Sigmoid colon (tissue), 7 donors: ENCODE results near the gene TSPAN18. TPM values are rescaled to one million over a fixed set of nuclear protein-coding genes. Genes with fewer than 3 reads are reported as not detected.

Experiments used
- DNase-seq: peaks from one replicate; pipeline ENCODE4 v3.0.0-alpha.2; 2019
- H3K27ac ChIP-seq, 4 donors: fragments of 200-600 bp; sonication (generic); one replicate each; pipeline ENCODE4 v1.5.1; 2016 to 2019; ENCODE audit warnings: mild to moderate bottlenecking in 1 of 4
- H3K27me3 ChIP-seq, 3 donors: fragments of 200-600 bp; sonication (generic); one replicate each; pipeline ENCODE4 v1.5.1; 2019; ENCODE audit warnings: mild to moderate bottlenecking in 1 of 3
- H3K36me3 ChIP-seq, 4 donors: fragments of 200-600 bp; sonication (generic); one replicate each; pipeline ENCODE4 v1.5.1; 2016 to 2019
- H3K4me1 ChIP-seq, 4 donors: fragments of 200-600 bp; sonication (generic); one replicate each; pipeline ENCODE4 v1.5.1; 2017 to 2019
- H3K4me3 ChIP-seq, 4 donors: fragments of 200-600 bp; sonication (generic); one replicate each; pipeline ENCODE4 v1.5.1; 2017 to 2019; ENCODE audit warnings: mild to moderate bottlenecking in 2 of 4, moderate library complexity in 1 of 4
- H3K9me3 ChIP-seq, 4 donors: fragments of 200-600 bp in 3 of 4; sonication (generic) in 3 of 4; one replicate each; pipeline versions ENCODE4 v1.5.1 to v1.6.1; 2013 to 2019
- CTCF ChIP-seq, 4 experiments: fragments of 450-650 bp in 3 of 4; fragments of 200-600 bp in 1 of 4; IDR thresholded peaks; one replicate each; pipeline ENCODE4 v1.5.1; 2016 to 2019; ENCODE audit warnings: antibody characterized with exemption in 4 of 4, mild to moderate bottlenecking in 3 of 4, moderate library complexity in 2 of 4
- EP300 ChIP-seq, 4 donors: sonication (generic); formaldehyde crosslinking; IDR thresholded peaks; one replicate each; pipeline ENCODE4 v1.6.1; 2017; ENCODE audit warnings: antibody characterized with exemption in 4 of 4
- POLR2A ChIP-seq, 2 donors: fragments of 450-650 bp; IDR thresholded peaks; one replicate each; pipeline ENCODE4 v1.6.1; 2016; ENCODE audit warnings: antibody characterized with exemption in 2 of 2, mild to moderate bottlenecking in 2 of 2, moderate library complexity in 2 of 2
- POLR2AphosphoS5 ChIP-seq, 4 donors: sonication (generic); formaldehyde crosslinking; IDR thresholded peaks; one replicate each; pipeline ENCODE4 v1.6.1; 2017; ENCODE audit warnings: antibody characterized with exemption in 4 of 4
- WGBS, 2 donors: extraction: QIAGEN DNeasy Blood & Tissue Kit; methylation state at CpG; one replicate each; pipeline ENCODE4 v1.1.7; 2013; 5-methylcytosine and 5-hydroxymethylcytosine counted together
- intact Hi-C: fragments of 100-400 bp; cut with DNase I; formaldehyde crosslinking; loops from one replicate; pipeline ENCODE4 v1.15.1; 2023
- polyA plus RNA-seq, 3 donors: library from polyadenylated mRNA; stranded (reverse); fragments of 200-250 nt; gene quantifications; one replicate each; pipeline ENCODE4 v1.2.3, GENCODE V29; 2013
- total RNA-seq, 4 donors: library from RNA; depleted of rRNA; stranded (reverse); fragments of >200 nt; gene quantifications; one replicate each; pipeline ENCODE4 v1.1.0, GENCODE V29; 2016
- donor health status: healthy with polysubstance abuse.
- donor health status: Bipolar disorder and iron deficiency.
- donor health status: healthy.

Gene TSPAN18
- total and polyA plus RNA-seq, 7 donors, result 0.23 to 75.3 (median 13.8) TPM

DNA sequence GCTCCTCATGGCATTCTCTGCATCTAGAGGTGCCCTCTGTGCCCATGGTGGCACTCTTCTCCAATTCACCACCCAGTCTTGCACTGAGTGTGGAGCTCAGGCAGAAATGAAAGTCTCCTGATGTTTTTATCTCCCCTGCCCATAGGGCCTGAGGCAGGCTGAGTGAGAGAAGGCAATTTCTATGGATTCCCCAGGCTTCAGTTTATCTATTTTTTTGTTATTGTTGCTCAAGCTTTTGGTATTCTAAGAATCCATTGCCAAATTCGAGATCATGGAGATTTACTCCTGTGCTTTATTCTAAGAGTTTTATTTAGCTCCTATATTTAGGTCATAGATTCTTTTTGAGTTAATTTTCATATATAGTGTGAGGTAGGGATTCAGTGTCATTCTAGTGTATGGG is 40.7 kb downstream of the TSPAN18 start:
- Histone ChIP-seq H3K4me1 (peaks cover 0 to 66% (median 53%) of the 10 kb centered on the region in 4 donors), H3K36me3 (peaks cover 0 to 10% (median 0%) of the 10 kb centered on the region in 4 donors), H3K4me3 (no peak overlapping the region), H3K27ac (peak overlapping the region; percentile 82 to 91 (median 86)), H3K27me3 (no peaks in the 10 kb centered on the region), H3K9me3 (no peaks in the 10 kb centered on the region)
- WGBS, 2 donors, result 79 to 82% methylated on average over 1 of the region's 1 CpG
- intact Hi-C loops, result no loop called here
- no peak for DNase-seq
- no peak for TF ChIP-seq CTCF (IDR thresholded peaks at IDR 0.05)
- TF ChIP-seq POLR2AphosphoS5 (IDR thresholded peaks at IDR 0.05), result no peak
- no peak for TF ChIP-seq POLR2A (IDR thresholded peaks at IDR 0.05)
- no peak for TF ChIP-seq EP300 (IDR thresholded peaks at IDR 0.05)

DNA sequence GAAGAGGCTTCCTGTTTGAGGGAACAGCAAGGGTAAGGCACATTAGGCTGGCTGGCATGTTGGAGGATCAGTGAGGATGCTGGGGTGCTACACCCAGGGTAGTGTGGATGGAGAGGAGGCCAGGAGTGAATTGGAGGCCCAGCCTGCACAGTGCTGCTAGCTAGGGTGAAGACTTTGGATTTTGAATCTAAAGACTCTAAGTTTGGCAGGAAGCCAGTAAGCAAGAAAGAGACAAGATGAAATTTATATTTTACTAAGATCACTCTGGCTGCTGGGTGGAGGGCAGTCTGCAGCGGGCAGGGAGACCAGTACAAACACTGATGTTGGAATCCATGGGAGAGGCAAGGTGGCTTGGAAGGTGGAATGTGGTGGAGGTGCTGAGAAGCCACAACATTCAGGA is 43.6 kb downstream of the TSPAN18 start:
- Histone ChIP-seq H3K27me3 (no peaks in the 10 kb centered on the region), H3K4me1 (peaks cover 0 to 75% (median 66%) of the 10 kb centered on the region in 4 donors), H3K36me3 (peaks cover 0 to 1% (median 0%) of the 10 kb centered on the region in 4 donors), H3K27ac (peak overlapping the region; percentile 28 to 91 (median 70)), H3K4me3 (no peak overlapping the region), H3K9me3 (no peaks in the 10 kb centered on the region)
- DNase-seq, result no peak
- WGBS, 2 donors, result 85 to 95% methylated on average over 1 of the region's 1 CpG
- intact Hi-C loops, result no loop called here
- TF ChIP-seq POLR2AphosphoS5 (IDR thresholded peaks at IDR 0.05) (no peak), CTCF (IDR thresholded peaks at IDR 0.05) (no peak), POLR2A (IDR thresholded peaks at IDR 0.05) (no peak), EP300 (IDR thresholded peaks at IDR 0.05) (no peak)

DNA sequence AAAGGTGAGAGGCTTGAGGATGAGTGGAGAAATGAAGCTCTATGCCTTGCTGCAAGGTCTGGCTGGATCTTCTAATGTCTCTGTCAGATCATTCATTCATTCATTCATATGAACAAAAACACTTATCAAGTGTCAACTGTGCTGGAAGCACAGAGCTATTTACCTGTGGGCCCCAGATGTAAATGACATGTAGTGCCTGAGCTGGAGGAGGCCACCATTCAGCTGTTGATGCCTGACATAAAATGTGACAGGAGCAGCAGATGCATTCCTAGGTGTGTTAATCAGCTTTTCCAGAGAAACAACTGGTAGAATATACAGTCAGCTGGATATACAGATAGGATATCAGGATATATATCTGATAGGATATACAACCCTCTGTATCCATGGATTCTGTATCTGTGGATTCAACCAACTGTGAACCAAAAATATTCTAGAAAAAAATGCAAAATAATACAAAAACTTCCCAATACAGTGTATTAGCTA is 44.5 kb downstream of the TSPAN18 start:
- no peak overlapping the region for H3K4me3 ChIP-seq
- TF ChIP-seq CTCF (IDR thresholded peaks at IDR 0.05), result no peak
- TF ChIP-seq POLR2A (IDR thresholded peaks at IDR 0.05), result no peak
- no peak for TF ChIP-seq POLR2AphosphoS5 (IDR thresholded peaks at IDR 0.05)
- no peak for TF ChIP-seq EP300 (IDR thresholded peaks at IDR 0.05)
- peaks cover 0 to 75% (median 64%) of the 10 kb centered on the region in 4 donors for H3K4me1 ChIP-seq
- H3K9me3 ChIP-seq, result no peaks in the 10 kb centered on the region
- DNase-seq, result no peak
- no peaks in the 10 kb centered on the region for H3K36me3 ChIP-seq
- intact Hi-C loops, result no loop called here
- peak overlapping the region; percentile 31 to 91 (median 70) for H3K27ac ChIP-seq
- no peaks in the 10 kb centered on the region for H3K27me3 ChIP-seq

GRCh38 chr11:44771841-44772240 is 45.1 kb downstream of the TSPAN18 start:
- Histone ChIP-seq H3K36me3 (no peaks in the 10 kb centered on the region), H3K4me1 (peaks cover 0 to 75% (median 65%) of the 10 kb centered on the region in 4 donors), H3K9me3 (no peaks in the 10 kb centered on the region), H3K4me3 (no peak overlapping the region), H3K27ac (peak overlapping the region in 3 of 4 donors; percentile 31 to 91 (median 85)), H3K27me3 (no peaks in the 10 kb centered on the region)
- 79 to 84% methylated on average over 3 of the region's 3 CpGs for WGBS, 2 donors
- TF ChIP-seq EP300 (IDR thresholded peaks at IDR 0.05) (no peak), POLR2A (IDR thresholded peaks at IDR 0.05) (no peak), POLR2AphosphoS5 (IDR thresholded peaks at IDR 0.05) (no peak), CTCF (IDR thresholded peaks at IDR 0.05) (no peak)
- no peak for DNase-seq
- intact Hi-C loops, result no loop called here
